Measurements from ENCODE around the gene MBP. TPM values are rescaled to one million over a fixed set of nuclear protein-coding genes. Genes with fewer than 3 reads are reported as not detected.

MBP gene
- total and polyA plus RNA-seq, 9 donors: 8.7 to 23.0 (median 11.2) TPM

DNA sequence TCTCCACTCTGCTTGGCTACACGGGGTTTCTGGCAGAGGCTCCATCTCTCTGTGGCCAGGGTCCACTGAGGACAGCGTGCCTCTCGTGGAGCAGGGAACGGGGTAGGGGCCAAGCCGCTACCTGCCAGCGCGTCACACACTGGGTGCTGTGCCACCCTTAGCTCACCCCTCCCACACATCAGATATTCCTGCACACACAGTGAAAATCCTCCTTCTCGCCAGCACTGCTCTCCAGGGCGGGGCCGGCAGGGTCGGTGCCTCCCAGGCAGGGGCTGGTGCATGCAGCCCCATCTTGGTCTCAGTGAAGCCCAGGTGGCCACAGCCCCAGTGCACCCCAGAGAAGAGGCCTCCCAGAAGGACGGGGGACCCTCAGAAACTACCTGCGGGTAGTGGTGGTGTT is 124.6 kb downstream of the MBP start:
- WGBS (ENCODE audit: insufficient coverage): 75% methylated on average over 6 of the region's 13 CpGs
- no peak for DNase-seq
- Histone ChIP-seq H3K9me3 (replicated peaks; ENCODE audit: control insufficient read depth, low read depth, low read length) (no peaks in the 10 kb centered on the region), H3K27me3 (ENCODE audit: control insufficient read depth, insufficient read depth, low read length) (peaks cover 9% of the 10 kb centered on the region), H3K36me3 (ENCODE audit: control insufficient read depth, insufficient read depth, low read length) (no peaks in the 10 kb centered on the region), H3K4me1 (ENCODE audit: control insufficient read depth, insufficient read depth, low read length) (peaks cover 11% of the 10 kb centered on the region), H3K4me3 (ENCODE audit: low read length) (no peak overlapping the region), H3K27ac (ENCODE audit: low read length) (no peak overlapping the region)

DNA sequence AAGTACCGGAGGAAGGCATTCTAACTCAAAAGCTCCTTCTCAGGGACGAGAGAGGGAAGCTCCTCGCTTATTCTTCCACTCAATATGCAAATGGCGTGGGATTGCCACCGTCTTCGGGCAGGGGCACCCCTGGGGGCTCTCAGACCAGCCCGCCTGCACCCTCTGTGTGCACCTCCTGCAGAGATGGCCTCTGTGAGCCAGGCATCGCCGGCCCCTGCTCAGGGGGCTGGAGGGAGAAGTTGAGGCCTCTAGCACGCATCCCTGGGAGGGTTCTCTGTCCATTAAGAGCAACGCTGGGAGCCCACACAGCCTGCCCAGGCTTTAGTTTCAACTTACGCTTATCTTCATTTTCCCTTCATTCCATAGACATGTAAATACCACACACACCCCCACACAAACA is 125.3 kb downstream of the MBP start:
- Histone ChIP-seq H3K9me3 (replicated peaks; ENCODE audit: control insufficient read depth, low read depth, low read length) (no peaks in the 10 kb centered on the region), H3K4me3 (ENCODE audit: low read length) (no peak overlapping the region), H3K36me3 (ENCODE audit: control insufficient read depth, insufficient read depth, low read length) (no peaks in the 10 kb centered on the region), H3K27me3 (ENCODE audit: control insufficient read depth, insufficient read depth, low read length) (peaks cover 9% of the 10 kb centered on the region), H3K27ac (ENCODE audit: low read length) (no peak overlapping the region), H3K4me1 (ENCODE audit: control insufficient read depth, insufficient read depth, low read length) (peaks cover 11% of the 10 kb centered on the region)
- DNase-seq: no peak
- 82% methylated on average over 4 of the region's 12 CpGs for WGBS (ENCODE audit: insufficient coverage)

DNA sequence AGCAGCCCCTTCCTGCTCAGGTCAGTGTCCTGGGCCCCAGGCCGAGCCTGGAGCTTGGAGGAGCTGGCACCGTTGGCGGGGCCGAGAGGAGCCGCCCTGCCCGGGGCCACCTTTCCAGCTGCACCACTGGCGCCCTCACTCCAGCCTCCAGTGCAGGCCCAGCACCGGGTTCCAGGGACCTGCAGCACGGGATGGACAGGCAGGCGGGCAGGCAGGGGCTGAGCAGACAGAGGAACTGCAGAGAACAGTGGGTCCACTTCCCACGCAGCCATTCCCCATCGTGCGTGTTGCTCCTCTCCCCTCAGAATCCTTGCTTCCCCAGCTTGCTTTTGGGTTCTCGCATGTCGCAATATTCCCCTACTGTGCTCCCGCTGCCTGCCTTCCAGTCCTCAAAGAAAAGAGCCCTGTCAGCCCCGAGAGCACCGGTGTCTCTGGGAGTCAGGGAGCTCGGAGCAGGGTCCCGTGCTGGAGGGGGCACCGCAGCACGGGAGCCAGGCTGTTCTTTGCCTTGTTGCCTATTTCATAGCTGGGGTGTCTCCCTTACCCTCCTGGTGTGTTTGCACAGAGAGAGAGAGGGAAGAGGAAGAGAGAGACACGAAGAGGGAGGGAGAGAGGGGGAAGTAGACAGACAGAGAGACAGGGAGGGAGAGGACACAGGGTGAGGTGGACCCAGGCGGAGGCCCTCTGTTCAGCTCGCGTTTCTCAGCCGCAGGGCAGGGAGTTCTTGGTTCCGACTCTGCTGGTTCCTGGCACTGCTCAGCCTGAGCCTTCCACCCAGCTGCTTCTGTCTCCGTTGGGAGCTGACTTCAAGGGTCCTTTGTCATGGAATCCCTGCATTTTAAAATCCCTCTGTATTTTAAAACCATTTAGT is 126.0 kb downstream of the MBP start:
- H3K4me1 ChIP-seq (ENCODE audit: control insufficient read depth, insufficient read depth, low read length): peaks cover 11% of the 10 kb centered on the region
- 60% methylated on average over 29 of the region's 29 CpGs for WGBS (ENCODE audit: insufficient coverage)
- H3K36me3 ChIP-seq (ENCODE audit: control insufficient read depth, insufficient read depth, low read length): no peaks in the 10 kb centered on the region
- no peak overlapping the region for H3K27ac ChIP-seq (ENCODE audit: low read length)
- no peaks in the 10 kb centered on the region for H3K9me3 ChIP-seq (replicated peaks; ENCODE audit: control insufficient read depth, low read depth, low read length)
- DNase-seq: no peak
- no peak overlapping the region for H3K4me3 ChIP-seq (ENCODE audit: low read length)
- H3K27me3 ChIP-seq (ENCODE audit: control insufficient read depth, insufficient read depth, low read length): peaks cover 9% of the 10 kb centered on the region

DNA sequence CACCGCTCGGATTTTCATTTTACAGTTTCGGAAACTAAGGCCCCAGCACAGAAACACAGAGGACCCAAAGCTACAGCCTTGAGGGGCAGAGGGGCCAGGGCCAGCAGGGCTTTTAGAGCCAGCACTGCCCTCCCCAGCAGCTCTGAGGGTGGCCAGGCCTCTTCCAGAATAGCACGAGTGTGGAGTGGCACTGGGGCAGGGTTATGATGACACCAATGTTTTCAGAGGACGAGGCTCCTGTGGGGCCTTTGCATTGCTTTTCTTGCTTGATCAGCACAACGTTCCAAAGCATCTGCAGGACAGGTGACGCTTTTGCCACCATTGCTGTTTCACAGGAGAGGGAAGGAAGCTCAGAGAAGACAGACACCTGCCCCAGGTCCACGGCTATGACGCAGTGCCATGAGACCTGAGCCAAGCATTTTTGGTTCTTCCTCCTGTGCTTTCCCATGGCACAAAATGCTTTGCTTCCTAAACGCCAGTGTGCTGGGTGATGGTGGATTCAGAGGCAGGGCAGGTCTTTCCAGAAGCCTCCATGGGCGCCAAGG is 126.9 kb downstream of the MBP start:
- 72% methylated on average over 8 of the region's 11 CpGs for WGBS (ENCODE audit: insufficient coverage)
- Histone ChIP-seq H3K4me1 (ENCODE audit: control insufficient read depth, insufficient read depth, low read length) (peaks cover 11% of the 10 kb centered on the region), H3K27ac (ENCODE audit: low read length) (no peak overlapping the region)

DNA sequence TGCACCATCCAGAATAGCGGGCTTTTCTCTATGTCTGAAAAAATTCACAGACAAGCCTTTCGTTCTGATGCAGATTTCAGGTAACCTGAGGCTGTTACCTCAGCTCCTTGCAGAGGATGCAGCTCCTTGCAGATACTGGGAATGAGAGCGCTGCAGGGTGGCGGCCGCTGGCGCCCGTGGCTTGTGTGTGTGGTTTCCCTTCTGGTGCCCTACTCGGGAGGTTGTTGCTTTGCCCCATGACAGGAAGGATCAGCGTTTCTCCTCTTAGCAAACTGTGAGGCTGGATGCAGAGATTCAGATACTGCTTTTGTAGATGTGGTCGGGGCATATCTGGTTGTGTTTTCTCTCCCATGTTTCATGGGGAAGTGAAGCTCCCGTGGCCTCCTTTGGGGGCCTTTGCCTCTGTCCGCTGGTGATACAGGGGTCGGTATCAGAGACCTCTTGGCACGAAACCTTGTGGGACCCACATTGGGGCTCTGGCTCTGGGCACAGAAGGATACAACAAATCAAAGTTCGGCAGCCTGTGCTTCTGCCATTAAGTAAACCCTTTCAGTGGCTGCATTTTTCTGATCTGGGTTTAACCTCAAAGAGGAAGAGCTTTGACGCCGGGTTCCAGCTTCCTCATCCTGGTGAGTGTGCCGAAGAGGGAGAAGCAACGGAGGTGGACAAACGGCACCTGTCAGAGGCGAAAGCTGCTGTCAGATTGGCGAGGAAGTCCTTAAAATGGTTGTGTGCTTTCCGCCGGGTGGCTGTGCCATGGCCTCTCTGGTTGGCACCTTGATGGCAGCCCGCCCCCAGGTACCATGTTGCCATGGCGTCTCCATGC is 127.8 kb downstream of the MBP start:
- peak overlapping the region; percentile 47 for H3K27ac ChIP-seq (ENCODE audit: low read length)
- peaks cover 14% of the 10 kb centered on the region for H3K4me1 ChIP-seq (ENCODE audit: control insufficient read depth, insufficient read depth, low read length)
- H3K9me3 ChIP-seq (replicated peaks; ENCODE audit: control insufficient read depth, low read depth, low read length): no peaks in the 10 kb centered on the region
- peak; percentile 35 for DNase-seq
- H3K27me3 ChIP-seq (ENCODE audit: control insufficient read depth, insufficient read depth, low read length): peaks cover 6% of the 10 kb centered on the region
- 80% methylated on average over 19 of the region's 26 CpGs for WGBS (ENCODE audit: insufficient coverage)
- no peak overlapping the region for H3K4me3 ChIP-seq (ENCODE audit: low read length)
- no peaks in the 10 kb centered on the region for H3K36me3 ChIP-seq (ENCODE audit: control insufficient read depth, insufficient read depth, low read length)

More for the DNA sequence above, 126.9 kb downstream of the MBP start:
- H3K9me3 ChIP-seq (replicated peaks; ENCODE audit: control insufficient read depth, low read depth, low read length): no peaks in the 10 kb centered on the region
- H3K4me3 ChIP-seq (ENCODE audit: low read length): no peak overlapping the region
- H3K27me3 ChIP-seq (ENCODE audit: control insufficient read depth, insufficient read depth, low read length): peaks cover 6% of the 10 kb centered on the region
- no peak for DNase-seq
- H3K36me3 ChIP-seq (ENCODE audit: control insufficient read depth, insufficient read depth, low read length): no peaks in the 10 kb centered on the region

DNA sequence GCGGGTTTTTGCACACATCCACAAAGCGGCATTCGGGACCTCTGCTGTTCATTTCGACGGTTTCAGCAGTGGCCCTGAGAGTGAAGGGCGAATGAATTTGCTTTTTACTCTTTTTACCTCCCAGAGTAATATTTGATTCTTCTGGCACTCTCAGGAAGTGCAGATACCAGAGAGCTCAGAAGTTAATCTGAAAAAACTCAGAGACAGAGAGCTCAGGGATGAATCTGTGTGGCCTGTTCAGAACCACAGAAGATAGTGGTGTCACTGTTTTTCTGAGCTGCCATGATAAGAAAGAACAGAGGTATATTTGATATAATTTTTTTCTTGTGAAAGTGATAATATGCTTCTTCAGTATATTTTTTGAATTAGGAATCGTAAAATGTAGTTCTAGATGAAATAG is 129.3 kb downstream of the MBP start:
- Histone ChIP-seq H3K27me3 (ENCODE audit: control insufficient read depth, insufficient read depth, low read length) (peaks cover 6% of the 10 kb centered on the region), H3K36me3 (ENCODE audit: control insufficient read depth, insufficient read depth, low read length) (no peaks in the 10 kb centered on the region), H3K27ac (ENCODE audit: low read length) (no peak overlapping the region), H3K9me3 (replicated peaks; ENCODE audit: control insufficient read depth, low read depth, low read length) (no peaks in the 10 kb centered on the region), H3K4me3 (ENCODE audit: low read length) (no peak overlapping the region), H3K4me1 (ENCODE audit: control insufficient read depth, insufficient read depth, low read length) (peaks cover 14% of the 10 kb centered on the region)
- no peak for DNase-seq
- 93% methylated on average over 5 of the region's 7 CpGs for WGBS (ENCODE audit: insufficient coverage)

DNA sequence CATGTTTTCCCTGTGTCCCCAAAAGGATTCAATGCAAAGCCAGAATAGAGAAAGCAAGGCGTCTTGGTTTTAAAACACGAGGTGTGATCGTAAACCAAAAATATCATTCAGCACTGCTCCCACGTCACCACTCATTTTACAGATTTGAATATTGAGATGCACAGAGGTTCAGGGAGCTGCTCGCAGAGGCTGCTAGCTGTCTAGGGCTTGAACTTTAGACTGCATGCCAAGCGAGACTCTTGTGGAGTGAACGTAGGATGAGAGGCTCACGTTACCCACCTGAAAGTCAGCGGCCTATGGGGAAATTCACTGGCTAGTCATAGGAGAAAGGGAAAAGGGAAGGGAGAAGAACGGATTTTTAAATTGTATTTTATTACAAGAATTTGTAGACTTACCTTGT is 130.1 kb downstream of the MBP start:
- 42% methylated on average over 6 of the region's 10 CpGs for WGBS (ENCODE audit: insufficient coverage)
- no peak overlapping the region for H3K27ac ChIP-seq (ENCODE audit: low read length)
- no peaks in the 10 kb centered on the region for H3K36me3 ChIP-seq (ENCODE audit: control insufficient read depth, insufficient read depth, low read length)
- H3K4me3 ChIP-seq (ENCODE audit: low read length): no peak overlapping the region
- DNase-seq: no peak
- peaks cover 14% of the 10 kb centered on the region for H3K4me1 ChIP-seq (ENCODE audit: control insufficient read depth, insufficient read depth, low read length)
- peaks cover 6% of the 10 kb centered on the region for H3K27me3 ChIP-seq (ENCODE audit: control insufficient read depth, insufficient read depth, low read length)
- no peaks in the 10 kb centered on the region for H3K9me3 ChIP-seq (replicated peaks; ENCODE audit: control insufficient read depth, low read depth, low read length)

DNA sequence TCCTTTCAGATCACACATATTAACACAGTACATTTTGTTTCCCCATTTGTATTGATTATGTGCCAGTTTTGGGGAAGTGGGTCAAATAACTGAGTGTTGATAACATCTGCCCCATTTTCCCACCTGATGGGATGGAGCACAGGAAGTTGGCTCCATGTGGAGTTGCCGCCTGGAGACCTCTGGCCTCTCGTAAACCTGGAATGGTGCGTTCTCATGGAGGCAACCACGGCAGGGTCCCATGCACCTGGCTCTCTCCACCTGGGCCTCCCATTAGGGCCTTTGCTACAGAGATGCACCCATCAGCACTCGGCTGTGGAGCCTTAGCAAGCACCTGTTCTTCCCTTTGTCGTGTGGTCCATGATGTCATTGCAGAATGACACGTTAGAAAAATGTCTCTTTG is 130.6 kb downstream of the MBP start:
- Histone ChIP-seq H3K36me3 (ENCODE audit: control insufficient read depth, insufficient read depth, low read length) (no peaks in the 10 kb centered on the region), H3K4me3 (ENCODE audit: low read length) (no peak overlapping the region), H3K27me3 (ENCODE audit: control insufficient read depth, insufficient read depth, low read length) (peaks cover 6% of the 10 kb centered on the region), H3K27ac (ENCODE audit: low read length) (no peak overlapping the region), H3K9me3 (replicated peaks; ENCODE audit: control insufficient read depth, low read depth, low read length) (no peaks in the 10 kb centered on the region), H3K4me1 (ENCODE audit: control insufficient read depth, insufficient read depth, low read length) (peaks cover 9% of the 10 kb centered on the region)
- WGBS (ENCODE audit: insufficient coverage): 89% methylated on average over 4 of the region's 7 CpGs
- DNase-seq: no peak

DNA sequence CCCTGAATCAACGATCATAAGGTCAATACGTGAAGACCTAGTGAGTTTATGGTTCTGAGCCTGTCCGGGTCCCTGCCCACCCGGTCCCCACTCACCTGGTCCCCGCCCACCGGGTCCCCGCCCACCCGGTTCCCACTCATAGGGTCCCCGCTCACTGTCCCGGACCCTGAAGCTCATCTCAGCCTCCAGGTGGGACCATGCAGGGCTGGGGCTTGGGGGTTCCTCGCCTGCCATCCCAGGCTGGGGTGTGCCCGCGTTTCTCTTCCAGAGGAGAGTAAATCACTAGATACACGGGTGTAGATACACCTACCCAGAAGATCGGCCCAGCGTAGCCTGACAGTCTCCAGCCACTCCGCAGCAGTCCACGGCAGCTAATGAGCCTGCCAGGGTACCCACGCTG is 131.5 kb downstream of the MBP start:
- Histone ChIP-seq H3K27ac (ENCODE audit: low read length) (no peak overlapping the region), H3K4me3 (ENCODE audit: low read length) (no peak overlapping the region)

DNA sequence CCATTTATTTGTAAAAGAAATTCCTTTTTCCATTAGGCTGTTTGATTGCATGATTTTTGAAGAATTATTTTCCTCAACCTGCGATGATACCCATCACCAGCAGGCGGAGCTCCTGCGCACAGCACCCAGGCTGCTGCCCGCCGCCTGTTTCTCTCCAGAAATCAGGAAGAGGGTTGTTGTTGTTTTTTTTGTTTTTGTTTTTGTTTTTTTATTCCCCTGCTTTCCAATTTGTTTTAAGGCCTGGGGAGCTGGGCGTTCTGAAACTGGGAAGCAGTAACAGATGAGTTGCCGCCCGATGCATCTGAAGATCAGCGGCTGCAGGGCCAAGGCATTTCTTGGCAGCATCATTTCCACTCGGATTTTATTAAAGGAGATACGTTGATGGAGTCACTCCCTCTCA is 132.1 kb downstream of the MBP start:
- H3K4me3 ChIP-seq (ENCODE audit: low read length): peak overlapping the region; percentile 8
- peak; percentile 68 for DNase-seq
- H3K4me1 ChIP-seq (ENCODE audit: control insufficient read depth, insufficient read depth, low read length): peaks cover 2% of the 10 kb centered on the region
- H3K27me3 ChIP-seq (ENCODE audit: control insufficient read depth, insufficient read depth, low read length): no peaks in the 10 kb centered on the region
- no peak overlapping the region for H3K27ac ChIP-seq (ENCODE audit: low read length)
- no peaks in the 10 kb centered on the region for H3K36me3 ChIP-seq (ENCODE audit: control insufficient read depth, insufficient read depth, low read length)
- H3K9me3 ChIP-seq (replicated peaks; ENCODE audit: control insufficient read depth, low read depth, low read length): no peaks in the 10 kb centered on the region
- 17% methylated on average over 3 of the region's 11 CpGs for WGBS (ENCODE audit: insufficient coverage)

More for the DNA sequence above, 131.5 kb downstream of the MBP start:
- H3K27me3 ChIP-seq (ENCODE audit: control insufficient read depth, insufficient read depth, low read length): peaks cover 3% of the 10 kb centered on the region
- WGBS (ENCODE audit: insufficient coverage): 84% methylated on average over 16 of the region's 19 CpGs
- no peaks in the 10 kb centered on the region for H3K9me3 ChIP-seq (replicated peaks; ENCODE audit: control insufficient read depth, low read depth, low read length)
- DNase-seq: no peak
- no peaks in the 10 kb centered on the region for H3K36me3 ChIP-seq (ENCODE audit: control insufficient read depth, insufficient read depth, low read length)
- H3K4me1 ChIP-seq (ENCODE audit: control insufficient read depth, insufficient read depth, low read length): peaks cover 2% of the 10 kb centered on the region
